ENCODE results near the gene TNIK. TPM values are rescaled to one million over a fixed set of nuclear protein-coding genes. Genes with fewer than 3 reads are reported as not detected.
A peak's percentile ranks its signal among the peaks of the same experiment; 100 is the strongest.

The TNIK gene
- total and polyA plus RNA-seq, 8 donors = 2.1 to 40.2 (median 10.1) TPM

DNA sequence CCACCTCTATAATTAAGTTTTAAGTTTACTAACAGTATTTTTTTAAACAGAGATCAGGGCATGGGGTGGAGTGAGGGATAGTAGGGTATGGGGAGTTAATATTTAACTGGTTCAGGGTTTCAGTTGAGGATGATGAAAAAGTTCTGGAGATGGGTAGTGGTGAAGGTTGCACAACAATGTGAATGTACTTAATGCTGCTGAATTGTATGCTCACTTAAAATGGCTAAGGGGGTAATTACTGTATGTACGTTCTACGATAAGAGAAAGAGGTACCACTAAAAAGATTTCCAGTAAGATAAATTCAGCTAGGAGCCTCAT, 101.4 kb downstream of the TNIK start:
- Histone ChIP-seq H3K36me3 (no peaks in the 10 kb centered on the region), H3K9me3 (no peaks in the 10 kb centered on the region), H3K4me1 (peaks cover 0 to 56% (median 27%) of the 10 kb centered on the region in 4 donors), H3K27ac (no peak overlapping the region), H3K4me3 (no peak overlapping the region), H3K27me3 (no peaks in the 10 kb centered on the region)
- DNase-seq = no peak
- 78 to 93% (median 84%) methylated on average over 2 of the region's 2 CpGs for WGBS, 5 donors
- no peak for TF ChIP-seq POLR2AphosphoS5 (IDR thresholded peaks at IDR 0.05)
- TF ChIP-seq, protein P1, sequence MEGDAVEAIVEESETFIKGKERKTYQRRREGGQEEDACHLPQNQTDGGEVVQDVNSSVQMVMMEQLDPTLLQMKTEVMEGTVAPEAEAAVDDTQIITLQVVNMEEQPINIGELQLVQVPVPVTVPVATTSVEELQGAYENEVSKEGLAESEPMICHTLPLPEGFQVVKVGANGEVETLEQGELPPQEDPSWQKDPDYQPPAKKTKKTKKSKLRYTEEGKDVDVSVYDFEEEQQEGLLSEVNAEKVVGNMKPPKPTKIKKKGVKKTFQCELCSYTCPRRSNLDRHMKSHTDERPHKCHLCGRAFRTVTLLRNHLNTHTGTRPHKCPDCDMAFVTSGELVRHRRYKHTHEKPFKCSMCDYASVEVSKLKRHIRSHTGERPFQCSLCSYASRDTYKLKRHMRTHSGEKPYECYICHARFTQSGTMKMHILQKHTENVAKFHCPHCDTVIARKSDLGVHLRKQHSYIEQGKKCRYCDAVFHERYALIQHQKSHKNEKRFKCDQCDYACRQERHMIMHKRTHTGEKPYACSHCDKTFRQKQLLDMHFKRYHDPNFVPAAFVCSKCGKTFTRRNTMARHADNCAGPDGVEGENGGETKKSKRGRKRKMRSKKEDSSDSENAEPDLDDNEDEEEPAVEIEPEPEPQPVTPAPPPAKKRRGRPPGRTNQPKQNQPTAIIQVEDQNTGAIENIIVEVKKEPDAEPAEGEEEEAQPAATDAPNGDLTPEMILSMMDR (IDR thresholded peaks at IDR 0.05) = no peak
- TF ChIP-seq EP300 (IDR thresholded peaks at IDR 0.05) = no peak
- TF ChIP-seq POLR2A (IDR thresholded peaks at IDR 0.05) = no peak
- intact Hi-C loops (cut with DNase I; ENCODE audit: low total_unique reads) = no loop called here

- no peak overlapping the region for H3K4me3 ChIP-seq
- 68 to 82% (median 75%) methylated on average over 10 of the region's 10 CpGs for WGBS, 5 donors
- no peaks in the 10 kb centered on the region for H3K36me3 ChIP-seq
- intact Hi-C loops (cut with DNase I; ENCODE audit: low total_unique reads) = no loop called here
- no peaks in the 10 kb centered on the region for H3K9me3 ChIP-seq
- peaks cover 1 to 55% (median 28%) of the 10 kb centered on the region in 4 donors for H3K4me1 ChIP-seq
- no peak overlapping the region for H3K27ac ChIP-seq
- no peak for DNase-seq
- no peaks in the 10 kb centered on the region for H3K27me3 ChIP-seq
- TF ChIP-seq, protein P1 (IDR thresholded peaks at IDR 0.05) = no peak
- TF ChIP-seq POLR2AphosphoS5 (IDR thresholded peaks at IDR 0.05) (no peak), POLR2A (IDR thresholded peaks at IDR 0.05) (no peak), EP300 (IDR thresholded peaks at IDR 0.05) (no peak)
These were observed 101.9 kb downstream of the TNIK start for GRCh38 chr3:171358181-171358880.

GRCh38 chr3:171357721-171358120, 102.5 kb downstream of the TNIK start:
- H3K4me1 ChIP-seq = peaks cover 7 to 55% (median 29%) of the 10 kb centered on the region in 4 donors
- no peaks in the 10 kb centered on the region for H3K27me3 ChIP-seq
- no peaks in the 10 kb centered on the region for H3K9me3 ChIP-seq
- no peaks in the 10 kb centered on the region for H3K36me3 ChIP-seq
- H3K27ac ChIP-seq = no peak overlapping the region
- H3K4me3 ChIP-seq = no peak overlapping the region
- no peak for DNase-seq
- 89 to 95% (median 91%) methylated on average over 8 of the region's 8 CpGs for WGBS, 5 donors
- no peak for TF ChIP-seq POLR2A (IDR thresholded peaks at IDR 0.05)
- TF ChIP-seq EP300 (IDR thresholded peaks at IDR 0.05) = no peak
- TF ChIP-seq, protein P1 (IDR thresholded peaks at IDR 0.05) = no peak
- no peak for TF ChIP-seq POLR2AphosphoS5 (IDR thresholded peaks at IDR 0.05)
- intact Hi-C loops (cut with DNase I; ENCODE audit: low total_unique reads) = no loop called here

DNA sequence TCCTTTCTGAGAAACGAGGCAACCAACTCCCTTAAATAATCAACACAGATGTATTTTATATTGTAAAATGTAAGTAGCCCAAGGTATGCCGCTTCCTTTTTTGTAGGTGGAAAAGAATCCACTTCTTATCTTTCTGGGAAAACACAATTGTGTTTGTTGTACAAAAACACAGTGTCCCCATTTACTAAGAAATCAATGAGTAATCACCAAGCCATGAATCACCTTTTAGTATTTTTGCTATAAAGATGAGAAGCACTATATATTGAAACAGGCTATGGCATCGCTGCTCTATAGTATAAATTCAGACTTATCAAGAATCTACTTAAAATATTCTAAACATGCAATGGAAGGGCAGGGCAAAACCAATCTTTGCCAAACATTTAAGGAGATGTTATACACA, 104.0 kb downstream of the TNIK start:
- H3K27me3 ChIP-seq = no peaks in the 10 kb centered on the region
- no peak for DNase-seq
- WGBS, 5 donors = 39 to 64% (median 46%) methylated on average over 3 of the region's 3 CpGs
- intact Hi-C loops (cut with DNase I; ENCODE audit: low total_unique reads) = no loop called here
- TF ChIP-seq POLR2AphosphoS5 (IDR thresholded peaks at IDR 0.05) (peak in 1 of 3 donors; percentile 21), EP300 (IDR thresholded peaks at IDR 0.05) (no peak)
- H3K4me3 ChIP-seq = no peak overlapping the region
- H3K9me3 ChIP-seq = no peaks in the 10 kb centered on the region
- H3K36me3 ChIP-seq = no peaks in the 10 kb centered on the region
- H3K4me1 ChIP-seq = peaks cover 10 to 67% (median 34%) of the 10 kb centered on the region in 4 donors
- H3K27ac ChIP-seq = peak overlapping the region in 3 of 5 donors; percentile 28 to 74 (median 43)

Data from stomach (tissue), 9 donors.